Astrocyte of the cerebellum (primary cell): ENCODE results near the gene CSTB.

Experiments used
- DNase-seq: peaks from one replicate; pipeline ENCODE4 v3.0.0-alpha.2; 2011; ENCODE audit warnings: low read depth
- H3K4me3 ChIP-seq: 2 replicates; pipeline ENCODE4 v1.5.1; 2011; ENCODE audit warnings: mild to moderate bottlenecking, low read depth, low read length, moderate library complexity
- CTCF ChIP-seq: IDR thresholded peaks from 2 replicates; pipeline ENCODE4 v1.5.1; 2012; ENCODE audit warnings: low read length, low read depth, moderate library complexity, mild to moderate bottlenecking; ENCODE audit errors: missing control alignments
- in situ Hi-C: cut with HindIII; loops from 2 replicates; pipeline ENCODE4 v1.10.0; 2017; ENCODE audit warnings: low sequenced_read_pairs

CSTB gene

GRCh38 chr21:43818685-43819084, 42.6 kb upstream of the CSTB start:
- in situ Hi-C loops = no loop called here
- H3K4me3 ChIP-seq = no peak overlapping the region
- no peak for TF ChIP-seq CTCF
- DNase-seq = no peak

- in situ Hi-C loops = no loop called here
- DNase-seq = no peak
- H3K4me3 ChIP-seq = no peak overlapping the region
- TF ChIP-seq CTCF = no peak
These were observed 41.3 kb upstream of the CSTB start for GRCh38 chr21:43817157-43818086.

GRCh38 chr21:43816611-43817071, 40.5 kb upstream of the CSTB start:
- no peak for TF ChIP-seq CTCF
- H3K4me3 ChIP-seq = no peak overlapping the region
- in situ Hi-C loops = no loop called here
- DNase-seq = no peak

GRCh38 chr21:43815991-43816390, 39.9 kb upstream of the CSTB start:
- TF ChIP-seq CTCF = no peak
- no peak overlapping the region for H3K4me3 ChIP-seq
- in situ Hi-C loops = no loop called here
- DNase-seq = no peak

GRCh38 chr21:43815107-43815613, 39.1 kb upstream of the CSTB start:
- in situ Hi-C loops = no loop called here
- TF ChIP-seq CTCF = no peak
- no peak overlapping the region for H3K4me3 ChIP-seq
- no peak for DNase-seq

- no peak overlapping the region for H3K4me3 ChIP-seq
- DNase-seq = no peak
- no peak for TF ChIP-seq CTCF
- in situ Hi-C loops = no loop called here
These were observed 38.4 kb upstream of the CSTB start for GRCh38 chr21:43814215-43815106.
